ENCODE measurements around the gene SLC66A3. TPM values are rescaled to one million over a fixed set of nuclear protein-coding genes. Genes with fewer than 3 reads are reported as not detected.

Gene SLC66A3
- total RNA-seq, 1 donor from 2014 or later = 31.2 TPM

DNA sequence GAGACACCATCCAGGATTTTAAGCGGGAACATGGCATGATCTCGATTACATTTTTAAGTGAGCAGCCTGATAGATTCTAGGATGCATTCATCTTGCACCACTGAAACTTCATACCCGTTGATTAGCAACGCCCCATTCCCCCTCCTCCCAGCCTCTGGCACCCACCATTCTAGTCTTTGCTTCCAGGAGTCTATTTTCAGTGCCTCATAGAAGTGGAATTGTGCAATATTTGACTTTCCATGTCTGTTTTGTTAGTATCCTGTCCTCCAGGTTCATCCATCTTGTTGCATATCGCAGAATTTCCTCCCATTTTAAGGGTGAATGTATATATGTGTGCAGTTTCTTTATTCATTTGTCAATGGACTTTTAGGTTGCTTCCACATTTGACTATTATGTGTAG, 20.9 kb upstream of the SLC66A3 start:
- no peak for DNase-seq (ENCODE audit: low spot score)

DNA sequence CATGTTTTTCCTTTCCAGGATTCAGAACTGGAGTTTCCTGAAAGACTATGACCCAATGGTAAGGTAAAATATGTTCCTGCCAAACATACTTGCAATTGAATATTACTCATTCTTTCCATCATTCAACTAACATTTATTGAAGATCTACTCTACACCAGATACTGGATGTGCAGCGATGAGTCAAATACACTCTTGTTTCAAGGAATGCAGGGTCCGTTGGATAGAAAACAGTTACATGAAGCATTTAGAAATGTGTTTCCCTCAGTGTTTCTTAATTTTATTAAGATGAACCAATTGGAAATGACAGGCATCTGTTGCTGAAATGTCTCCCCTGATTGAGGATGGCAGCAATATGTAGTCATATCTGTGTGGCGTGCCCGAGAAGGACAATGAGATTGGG, 14.8 kb upstream of the SLC66A3 start:
- no peak for DNase-seq (ENCODE audit: low spot score)

DNA sequence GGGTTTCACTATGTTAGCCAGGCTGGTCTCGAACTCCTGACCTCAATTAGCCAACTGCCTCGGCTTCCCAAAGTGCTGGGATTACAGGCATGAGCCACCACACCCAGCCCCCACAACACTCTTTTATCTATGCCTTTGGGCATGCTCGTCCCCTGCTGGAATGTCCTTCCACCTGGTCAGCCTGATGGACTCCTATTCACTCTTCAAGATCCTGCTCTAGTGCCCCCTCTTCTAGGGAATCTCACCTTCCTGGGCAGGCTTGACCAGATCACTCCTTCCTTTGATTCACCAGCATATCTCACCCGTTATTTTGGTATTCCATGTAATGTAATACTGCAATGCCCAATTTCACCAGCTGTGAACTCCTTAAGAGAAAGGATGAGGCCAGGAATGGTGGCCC, 13.9 kb upstream of the SLC66A3 start:
- DNase-seq (ENCODE audit: low spot score) = no peak

DNA sequence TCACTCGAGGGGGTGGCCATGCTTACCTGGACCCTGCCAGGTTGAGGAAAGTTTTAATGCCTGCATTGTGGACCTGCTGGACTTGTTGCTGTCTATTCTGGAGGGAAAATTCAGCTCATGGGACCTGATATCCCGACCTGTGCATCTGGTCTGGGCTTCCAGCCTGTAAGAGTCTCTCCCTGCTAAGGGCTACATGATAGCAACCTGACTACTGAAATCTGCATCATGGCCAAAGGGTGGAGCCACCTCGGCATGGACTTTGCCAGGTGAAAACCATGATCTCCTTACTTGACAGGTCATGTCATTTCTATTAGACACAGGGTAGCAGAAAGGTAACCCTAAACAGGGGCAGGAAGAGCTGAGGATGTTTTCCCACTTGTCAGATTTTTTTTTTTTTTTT, 12.9 kb upstream of the SLC66A3 start:
- no peak for DNase-seq (ENCODE audit: low spot score)

DNA sequence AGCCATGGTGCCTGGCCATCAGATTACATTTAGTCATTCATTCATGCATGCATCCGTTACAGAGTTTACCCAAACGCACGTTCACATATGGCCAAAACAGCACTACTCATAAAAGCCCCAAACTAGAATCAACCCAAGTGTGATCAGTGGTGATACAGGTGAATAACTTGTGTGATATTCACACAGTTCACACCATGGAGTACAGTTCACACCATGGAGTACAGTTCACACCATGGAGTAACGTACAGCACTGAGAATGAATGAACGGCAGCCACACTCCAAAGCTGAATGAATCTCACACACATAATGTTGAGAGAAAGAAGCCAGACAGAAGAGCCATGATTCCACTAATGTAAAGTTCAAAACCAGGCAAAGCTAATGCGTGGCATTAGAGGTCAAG, 12.3 kb upstream of the SLC66A3 start:
- DNase-seq (ENCODE audit: low spot score) = no peak

DNA sequence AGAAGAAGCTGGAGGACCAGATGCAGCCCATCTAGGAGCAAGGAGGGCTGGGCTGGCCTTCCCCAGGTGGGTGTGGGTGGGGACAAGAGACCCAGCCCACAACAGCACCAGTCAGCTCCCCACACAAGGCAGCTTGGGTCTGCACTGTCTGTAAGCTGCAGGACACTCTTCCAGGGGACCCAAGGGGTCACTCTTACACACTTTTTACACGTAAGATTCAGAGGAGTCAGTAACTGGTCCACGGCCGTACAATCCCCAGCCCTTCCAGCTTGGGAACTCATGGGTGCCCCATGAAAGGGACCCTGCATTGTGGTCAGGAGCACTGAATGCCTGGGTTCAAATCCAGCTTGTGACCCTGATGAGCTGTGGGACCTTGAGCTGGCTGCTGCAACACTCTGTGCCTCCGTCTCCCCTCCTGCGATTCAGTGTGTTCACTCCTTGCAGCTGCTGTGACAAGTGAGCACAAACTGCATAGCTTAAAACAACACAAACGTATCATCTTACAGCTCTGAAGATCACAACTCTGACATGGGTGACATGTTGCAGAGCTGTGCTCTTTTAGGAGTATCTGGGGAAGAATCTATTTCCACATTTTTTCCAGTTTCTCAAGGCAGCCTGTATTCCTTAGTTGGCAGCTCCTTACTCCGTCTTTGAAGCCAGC, 11.1 kb upstream of the SLC66A3 start:
- no peak for DNase-seq (ENCODE audit: low spot score)

DNA sequence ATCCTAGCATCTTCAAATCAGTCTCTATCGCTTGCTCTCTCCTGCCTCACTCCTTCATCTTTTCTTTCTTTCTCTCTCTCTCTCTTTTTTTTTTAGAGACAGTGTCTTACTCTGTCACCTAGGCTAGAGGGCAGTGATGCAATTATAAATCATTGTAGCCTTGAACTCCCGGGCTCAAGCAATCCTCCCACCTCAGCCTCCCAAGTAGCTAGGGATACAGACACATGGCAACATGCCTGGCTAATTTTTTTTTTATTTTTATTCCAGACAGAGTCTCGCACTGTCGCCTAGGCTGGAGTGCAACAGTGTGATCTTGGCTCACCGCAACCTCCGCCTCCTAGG, 10.6 kb upstream of the SLC66A3 start:
- DNase-seq (ENCODE audit: low spot score) = no peak

DNA sequence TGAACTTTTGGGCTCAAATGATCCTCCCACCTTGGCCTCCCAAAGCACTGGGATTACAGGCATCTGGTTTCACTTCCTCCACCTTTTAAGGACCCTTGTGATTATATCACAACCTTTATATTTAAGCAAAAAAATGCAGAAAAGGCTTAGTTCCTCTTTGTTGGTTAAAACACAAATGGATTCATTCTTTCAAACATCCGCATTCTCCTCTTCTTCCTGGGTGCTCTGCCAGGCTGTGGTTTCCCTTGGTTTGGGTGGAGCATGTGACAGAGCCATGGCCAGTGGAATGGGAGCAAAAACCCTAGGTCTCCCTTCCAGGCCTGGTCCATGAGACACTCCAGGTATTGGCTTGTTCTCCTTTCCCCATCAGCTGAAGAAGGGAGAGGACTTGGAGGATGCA, 9.9 kb upstream of the SLC66A3 start:
- DNase-seq (ENCODE audit: low spot score) = no peak

DNA sequence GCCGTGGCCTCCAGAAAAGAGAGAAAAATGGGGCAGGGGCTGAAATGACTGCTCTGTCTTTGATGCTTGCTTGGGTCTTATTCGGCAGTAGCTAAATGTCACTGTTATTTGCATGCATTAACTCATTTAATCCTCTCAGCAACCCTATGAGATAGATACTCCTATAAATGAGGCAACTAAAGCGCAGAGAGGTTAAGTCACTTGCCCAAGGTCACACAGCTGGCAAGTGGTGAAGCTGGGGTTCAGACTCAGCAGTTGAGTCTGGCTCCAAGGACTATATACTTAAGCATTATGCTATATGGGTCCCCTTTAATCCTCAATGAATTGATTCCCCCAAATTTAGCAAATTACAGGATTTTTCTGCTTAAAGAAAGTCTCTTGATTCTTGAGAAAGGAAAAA, 9.2 kb upstream of the SLC66A3 start:
- DNase-seq (ENCODE audit: low spot score) = no peak

DNA sequence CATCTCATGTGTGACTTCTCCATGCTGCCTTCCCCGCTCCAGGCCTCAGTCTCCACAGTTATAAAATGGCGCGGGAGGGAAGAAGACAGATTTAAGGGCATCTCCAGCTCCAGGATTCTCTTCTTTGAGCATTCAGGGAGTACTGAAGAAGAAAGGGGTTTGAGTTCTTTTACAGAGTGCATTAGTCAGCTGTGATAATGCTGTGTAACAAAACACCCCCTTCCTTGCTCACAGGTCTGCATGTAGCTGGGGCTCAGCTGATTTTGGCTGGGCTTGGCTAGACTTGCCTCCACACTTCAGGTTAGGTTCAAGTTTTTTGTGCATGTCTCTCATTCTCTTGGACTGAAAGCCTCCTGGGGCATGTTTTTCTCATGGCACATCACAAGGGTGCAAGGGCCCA, 8.0 kb upstream of the SLC66A3 start:
- DNase-seq (ENCODE audit: low spot score) = no peak

DNA sequence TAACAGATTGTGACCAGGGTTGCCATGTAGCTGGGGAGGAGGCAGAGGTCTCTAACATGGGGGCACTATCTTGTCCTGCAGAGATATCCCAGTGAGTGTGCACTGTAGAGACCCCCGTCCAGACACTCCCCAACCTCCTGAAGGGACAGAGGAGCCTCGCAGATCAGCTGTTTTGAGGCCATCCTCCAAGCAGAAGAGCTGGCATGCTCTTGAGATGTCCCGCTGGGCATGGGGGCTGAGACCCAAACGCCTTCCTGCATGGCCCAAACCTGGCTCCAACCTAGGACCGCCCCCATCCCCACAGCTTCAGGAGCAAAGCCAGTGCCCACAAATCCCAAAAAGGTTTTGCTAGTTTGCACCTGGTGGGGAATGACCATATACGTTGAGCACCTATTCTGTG, 2.7 kb upstream of the SLC66A3 start:
- no peak for DNase-seq (ENCODE audit: low spot score)

DNA sequence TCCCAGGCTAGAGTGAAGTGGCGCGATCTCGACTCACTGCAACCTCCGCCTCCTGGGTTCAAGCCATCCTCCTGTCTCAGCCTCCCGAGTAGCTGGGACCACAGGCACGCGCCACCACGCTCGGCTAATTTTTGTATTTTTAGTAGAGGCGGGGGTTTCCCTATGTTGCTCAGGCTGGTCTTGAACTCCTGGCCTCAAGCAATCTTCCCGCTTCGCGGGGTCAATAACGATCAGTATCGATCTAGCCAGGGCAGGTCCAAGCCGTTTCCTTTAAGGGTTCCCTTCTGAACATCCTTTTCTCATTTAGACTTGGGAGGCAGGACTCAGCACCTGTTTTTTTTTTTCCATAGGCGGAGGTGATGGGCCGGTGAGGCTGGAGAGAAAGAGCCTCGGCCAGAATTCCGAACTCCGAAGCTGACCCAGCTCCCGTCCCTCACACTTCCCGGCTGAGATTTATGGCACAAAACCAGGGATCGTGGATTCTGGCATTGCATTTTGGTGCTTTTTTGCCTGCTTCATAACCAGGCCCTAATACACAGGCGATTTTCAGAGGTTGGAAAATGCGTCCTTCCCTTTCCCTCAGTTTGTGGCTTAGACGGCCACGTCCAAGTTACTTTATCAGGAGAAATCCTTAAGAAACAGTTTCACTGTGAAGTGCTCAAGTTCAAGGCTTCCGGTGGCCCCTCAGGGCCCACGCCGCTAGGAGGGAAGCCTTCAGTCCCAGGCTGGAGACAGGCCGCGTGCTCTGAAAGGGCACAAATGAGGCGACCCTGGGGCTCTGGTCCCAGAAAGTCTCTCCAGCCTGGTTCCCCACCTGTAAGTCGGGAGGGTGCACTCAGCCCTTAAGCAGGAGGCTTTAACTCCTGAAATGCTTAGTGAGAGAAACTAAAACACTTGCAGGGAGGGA, 998 bp upstream of the SLC66A3 start:
- no peak for DNase-seq (ENCODE audit: low spot score)

DNA sequence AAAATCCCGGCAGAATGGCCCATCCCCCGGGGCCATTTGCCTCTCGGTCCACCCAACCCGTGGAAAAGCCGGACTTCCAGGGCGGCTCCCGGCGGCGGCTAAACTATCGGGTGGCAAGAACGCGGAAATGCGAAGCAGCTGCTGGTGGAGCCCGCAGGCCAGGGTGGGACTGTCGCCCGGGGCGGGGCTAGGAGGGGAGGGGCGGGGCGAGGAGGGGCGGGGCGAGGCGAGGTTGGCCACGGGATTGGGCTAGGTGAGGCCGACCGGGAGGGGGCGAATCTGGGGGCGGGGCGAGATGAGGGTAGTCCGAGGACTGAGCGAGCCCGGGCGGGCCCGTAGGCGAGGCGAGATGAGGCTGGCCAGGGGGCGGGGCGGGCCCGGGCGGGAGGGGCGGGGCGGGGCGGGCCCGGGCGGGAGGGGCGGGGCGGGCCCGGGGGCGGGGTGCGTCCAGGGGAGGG, 315 bp upstream of the SLC66A3 start:
- peak; percentile 99 for DNase-seq (ENCODE audit: low spot score)

DNA sequence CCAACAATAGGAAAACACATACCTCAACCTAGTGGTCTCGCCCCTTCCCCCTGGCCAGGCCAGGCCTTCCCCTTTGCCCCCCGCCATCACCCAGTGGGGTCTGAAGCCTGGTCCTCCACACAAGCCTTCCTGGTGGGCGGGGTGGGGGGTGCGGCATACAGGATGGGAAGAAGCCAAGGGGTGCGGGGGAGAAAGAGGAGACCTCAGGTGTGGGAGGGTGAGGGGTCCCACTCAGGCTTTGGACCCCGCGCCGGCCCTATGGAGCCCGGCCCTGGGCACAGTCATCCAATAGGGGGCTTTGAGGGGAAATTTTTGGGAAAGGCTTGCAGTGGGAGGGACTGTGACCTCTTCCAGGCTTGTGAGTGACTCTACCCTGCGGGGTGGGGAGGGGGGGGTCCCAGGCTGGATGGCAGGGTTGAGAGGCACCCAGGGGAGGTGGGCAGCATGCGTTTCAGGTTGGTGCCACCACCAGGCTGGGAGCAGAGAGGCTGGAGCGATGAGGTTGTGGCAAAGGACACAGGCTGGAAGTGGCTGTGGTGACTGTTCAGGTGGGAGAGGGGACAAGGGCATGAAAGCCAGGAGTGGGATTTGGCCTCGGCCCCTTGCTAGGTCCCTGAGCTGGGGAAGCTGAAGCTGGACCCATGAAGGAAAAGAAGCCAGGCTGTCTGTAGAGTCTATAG, 1.3 kb downstream of the SLC66A3 start:
- no peak for DNase-seq (ENCODE audit: low spot score)

DNA sequence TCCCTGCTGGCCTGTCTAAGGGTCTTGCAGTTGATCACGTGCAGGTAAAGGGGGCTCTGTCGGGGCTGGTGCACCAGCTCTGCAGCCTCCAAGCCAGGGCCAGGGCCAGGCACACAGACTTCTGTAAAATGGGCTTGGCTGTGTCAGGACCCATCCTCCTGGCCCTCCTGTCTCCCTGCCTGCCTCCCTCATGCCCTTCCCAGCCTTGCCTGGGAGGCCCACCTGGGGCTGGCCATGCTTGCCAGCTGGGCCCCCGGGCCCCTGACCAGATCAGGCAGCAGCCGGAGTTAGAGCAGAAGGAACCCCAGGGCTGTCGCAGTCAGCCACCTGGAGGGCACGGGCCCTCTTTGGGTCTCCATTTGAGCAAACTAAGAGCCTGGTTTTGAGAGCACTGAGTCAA, 2.0 kb downstream of the SLC66A3 start:
- no peak for DNase-seq (ENCODE audit: low spot score)

DNA sequence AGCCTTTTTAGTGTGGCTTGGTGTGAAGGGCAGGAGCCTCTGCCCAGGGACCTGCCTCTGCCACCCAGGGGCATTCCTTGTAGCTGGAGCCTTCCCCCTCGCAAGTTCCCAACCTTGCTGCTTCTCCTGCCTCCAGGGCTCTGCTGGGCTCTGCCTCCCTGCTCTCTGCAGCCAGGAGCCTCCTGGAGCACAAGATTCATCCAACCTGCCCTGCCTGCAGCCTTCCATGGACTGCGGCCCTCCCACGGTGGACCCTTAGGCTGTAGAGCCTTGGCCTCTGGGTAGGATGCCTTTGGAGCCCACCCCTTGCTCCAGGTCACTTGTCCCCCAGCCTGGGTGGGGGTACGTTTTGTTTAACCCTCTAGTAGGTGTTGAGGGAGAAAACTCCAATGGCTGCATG, 2.5 kb downstream of the SLC66A3 start:
- DNase-seq (ENCODE audit: low spot score) = no peak

DNA sequence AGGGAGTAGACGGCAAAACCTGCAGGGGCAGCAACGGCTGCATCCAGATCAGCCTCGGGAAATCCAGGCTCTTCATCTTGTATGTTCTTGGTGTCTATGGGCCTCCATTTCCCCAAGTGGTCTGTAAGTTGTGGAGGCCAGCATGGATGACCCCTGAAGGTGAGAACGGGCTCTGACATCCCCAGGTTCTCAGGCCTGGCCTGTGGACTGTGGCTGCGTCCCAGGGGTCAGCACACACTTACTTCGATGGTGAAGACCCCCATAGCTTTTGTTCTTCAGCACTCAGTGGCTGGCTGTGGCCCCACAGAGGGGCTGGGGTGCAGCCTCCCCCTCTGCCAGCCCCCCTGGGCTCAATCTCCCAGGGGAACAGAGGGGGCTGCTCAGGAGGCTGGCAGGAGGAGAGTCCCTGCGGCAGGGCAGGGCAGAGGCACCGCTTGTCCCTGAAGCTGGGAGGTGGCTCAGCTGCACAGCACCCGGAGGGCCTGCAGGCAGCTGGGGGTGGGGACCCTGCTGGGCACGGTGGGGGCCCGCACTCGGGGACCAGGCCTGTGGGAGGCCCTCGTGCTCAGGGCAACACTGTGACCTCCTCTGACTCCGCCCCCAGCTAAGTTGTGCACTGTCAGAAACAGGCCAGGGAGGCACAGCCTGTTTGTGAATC, 3.8 kb downstream of the SLC66A3 start:
- DNase-seq (ENCODE audit: low spot score) = no peak

DNA sequence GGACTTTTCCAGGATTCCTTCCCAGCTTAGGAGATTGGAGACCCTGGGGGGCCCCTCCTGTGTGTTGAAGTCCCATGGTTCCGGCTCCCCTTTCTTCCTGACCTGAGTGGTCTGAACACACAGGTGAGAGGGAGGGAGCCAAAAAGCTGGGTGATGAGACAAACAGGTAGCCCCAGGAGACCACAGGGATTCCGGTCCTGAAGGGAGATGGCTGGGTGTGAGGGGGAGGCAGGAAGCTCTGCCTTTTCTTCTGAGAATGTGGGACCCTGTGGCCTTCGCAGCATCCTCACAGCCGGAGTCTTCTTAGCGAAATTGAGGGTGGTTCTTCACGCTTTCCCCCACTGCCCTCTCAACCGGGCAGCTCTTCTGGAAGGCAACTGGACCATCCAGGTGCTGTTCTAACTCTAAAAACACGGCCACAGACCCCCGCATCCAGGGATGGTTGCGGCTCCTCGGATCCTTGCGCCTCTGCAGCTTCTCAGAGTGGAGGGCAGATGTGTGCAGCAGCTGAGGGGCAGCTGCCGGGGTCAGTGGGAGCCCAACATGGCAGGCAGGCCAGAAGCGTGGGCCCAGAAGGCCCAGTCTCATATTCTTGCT, 4.4 kb downstream of the SLC66A3 start:
- DNase-seq (ENCODE audit: low spot score) = no peak

DNA sequence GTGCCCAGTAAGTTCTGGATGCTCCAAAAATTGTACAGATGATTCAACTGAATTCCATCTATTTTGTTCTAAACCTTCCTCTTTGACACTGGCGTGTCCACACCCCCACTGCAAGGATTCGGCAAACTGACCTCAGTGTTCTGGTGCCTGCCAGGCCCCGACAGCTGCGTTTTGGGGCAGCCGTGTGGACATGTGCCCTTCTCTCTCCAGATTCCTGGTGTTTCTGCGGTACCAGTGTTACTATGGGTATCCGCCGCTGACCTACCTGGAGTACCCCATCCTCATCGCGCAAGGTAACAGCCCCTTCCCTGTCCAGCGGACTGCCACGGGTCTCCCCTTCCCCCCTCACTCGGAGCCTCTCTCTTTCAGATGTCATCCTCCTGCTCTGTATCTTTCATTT, 5.0 kb downstream of the SLC66A3 start:
- no peak for DNase-seq (ENCODE audit: low spot score)

DNA sequence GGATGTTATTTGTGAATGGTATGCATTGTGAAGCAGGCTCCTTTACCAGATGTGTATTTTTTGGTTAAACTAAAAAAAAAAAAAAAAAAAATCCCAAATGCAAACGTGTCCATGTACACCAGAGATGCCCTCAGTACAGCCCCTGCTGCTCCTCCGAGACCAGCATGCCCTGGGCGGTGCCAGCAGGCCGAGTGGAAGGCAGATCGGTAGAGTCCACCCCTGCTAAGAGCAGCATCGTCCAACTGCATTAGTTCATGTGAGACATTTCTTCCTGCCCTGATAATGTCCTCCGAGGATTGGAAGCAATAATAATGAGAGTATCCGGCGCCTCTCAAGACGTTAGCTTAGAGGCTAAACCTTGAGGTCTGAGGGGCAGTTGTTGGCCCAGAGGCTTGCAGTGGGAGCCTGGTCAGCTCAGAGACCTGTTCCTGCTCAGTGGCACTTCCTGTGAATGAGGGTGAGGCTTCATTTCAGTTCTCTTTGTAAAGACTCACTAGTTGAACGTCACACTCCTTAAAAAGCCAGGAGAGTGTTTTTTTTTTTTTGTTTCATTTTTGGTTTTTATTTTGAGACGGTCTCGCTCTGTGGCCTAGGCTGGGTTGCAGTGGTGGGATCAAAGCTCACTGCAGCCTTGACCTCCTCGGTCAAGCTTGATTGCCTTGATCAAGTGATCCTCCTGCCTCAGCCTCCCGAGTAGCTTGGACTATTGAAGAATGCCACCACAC, 5.6 kb downstream of the SLC66A3 start:
- no peak for DNase-seq (ENCODE audit: low spot score)

DNA sequence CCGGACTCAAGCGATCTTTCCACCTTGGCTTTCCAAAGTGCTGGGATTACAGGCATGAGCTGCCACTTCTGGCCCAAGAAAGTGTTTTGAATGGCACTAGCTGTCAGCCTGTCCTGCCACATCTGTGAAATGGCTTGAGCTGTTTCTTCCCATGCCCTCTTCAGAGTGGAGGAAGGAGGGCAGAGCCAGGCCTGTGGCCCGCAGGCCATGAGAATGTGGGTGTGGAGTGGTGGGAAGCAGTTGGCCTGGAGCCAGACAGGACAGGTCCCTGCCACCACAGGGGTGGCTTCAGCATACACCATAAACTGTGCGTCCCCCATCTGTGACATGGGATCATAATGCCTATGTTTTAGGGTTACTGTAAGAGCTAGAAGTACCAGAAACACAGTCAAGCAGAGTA, 6.5 kb downstream of the SLC66A3 start:
- no peak for DNase-seq (ENCODE audit: low spot score)

All from ureter (tissue), 1 donor.